ENCODE data around the gene SYNPO.

Gene SYNPO

GRCh38 chr5:150607105-150607504 is 33.4 kb upstream of the SYNPO start:
- DNase-seq (ENCODE audit: low spot score): no peak

GRCh38 chr5:150607991-150608390 is 32.5 kb upstream of the SYNPO start:
- no peak for DNase-seq (ENCODE audit: low spot score)

GRCh38 chr5:150608991-150609390 is 31.5 kb upstream of the SYNPO start:
- DNase-seq (ENCODE audit: low spot score): no peak

GRCh38 chr5:150609843-150610584 is 30.4 kb upstream of the SYNPO start:
- peak; percentile 50 for DNase-seq (ENCODE audit: low spot score)

DNA sequence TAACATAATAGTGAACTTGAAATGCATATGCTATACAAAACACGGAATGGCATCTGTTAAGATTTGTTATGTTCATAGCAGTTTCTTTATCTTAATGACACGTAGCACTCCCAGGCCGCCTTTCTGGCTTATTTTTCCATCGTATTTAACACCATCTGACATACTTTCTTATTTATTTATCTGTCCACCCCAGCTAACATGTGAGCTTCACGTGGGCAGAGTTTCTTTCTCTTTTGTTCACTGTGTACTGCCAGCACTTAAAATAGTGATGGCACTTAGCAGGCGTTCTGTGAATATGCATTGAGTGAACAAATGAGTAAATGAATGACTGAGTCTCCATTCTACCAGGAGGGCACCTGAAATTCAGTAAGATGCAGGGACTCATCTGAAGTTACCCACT is 29.4 kb upstream of the SYNPO start:
- no peak for DNase-seq (ENCODE audit: low spot score)

DNA sequence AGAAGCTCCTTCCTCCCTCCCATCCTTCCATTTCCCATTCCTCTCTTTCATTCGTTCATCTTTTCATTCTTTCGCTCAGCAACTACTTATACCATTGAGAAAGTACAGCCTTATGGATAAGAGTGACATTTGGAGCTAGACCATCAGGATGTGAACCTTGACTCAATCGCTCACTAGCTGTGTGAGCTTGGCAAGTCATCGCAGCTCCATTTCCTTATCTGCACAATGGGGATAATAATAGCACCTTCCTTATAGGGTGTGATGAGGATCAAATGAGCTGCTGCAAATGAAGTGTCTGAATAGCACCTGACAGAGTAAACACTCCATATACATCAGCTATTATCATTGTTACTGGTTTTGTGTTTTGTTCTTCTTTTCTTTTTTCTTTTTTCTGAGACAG is 28.1 kb upstream of the SYNPO start:
- DNase-seq (ENCODE audit: low spot score): no peak

DNA sequence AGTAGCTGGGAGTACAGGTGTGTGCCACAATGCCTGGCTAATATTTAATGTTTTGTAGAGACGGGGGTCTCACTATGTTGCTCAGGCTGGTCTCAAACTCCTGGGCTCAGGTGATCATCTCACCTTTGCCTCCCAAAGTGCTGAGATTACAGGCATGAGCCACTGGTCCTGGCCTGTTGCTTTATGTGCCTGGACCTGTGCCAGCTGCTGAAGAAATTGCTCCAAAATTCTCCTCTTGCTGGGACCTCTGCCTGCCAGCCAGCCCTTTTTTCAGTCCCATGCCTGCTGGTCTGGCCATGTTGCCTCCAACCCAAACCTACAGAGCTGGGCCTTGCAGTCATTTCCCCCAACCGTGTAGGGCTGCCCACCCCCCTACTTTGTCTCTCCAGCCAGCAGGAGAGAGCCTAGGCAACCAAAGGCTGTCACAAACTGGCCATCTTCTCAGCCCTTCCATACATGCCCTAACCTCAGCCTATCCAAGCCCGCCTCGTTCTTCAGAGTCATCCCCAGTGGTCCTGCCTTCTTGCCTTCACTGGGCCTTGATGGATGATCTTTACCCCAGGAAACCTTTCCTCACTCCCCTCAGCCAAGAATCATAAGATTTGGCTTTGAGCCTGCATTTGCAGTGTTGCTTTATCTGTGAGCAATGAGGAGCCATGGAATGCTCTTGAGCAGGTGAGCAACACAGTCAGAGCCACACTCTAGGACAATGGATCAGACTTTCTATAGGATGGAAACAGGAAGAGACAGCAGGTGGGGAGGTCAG is 27.4 kb upstream of the SYNPO start:
- no peak for DNase-seq (ENCODE audit: low spot score)

DNA sequence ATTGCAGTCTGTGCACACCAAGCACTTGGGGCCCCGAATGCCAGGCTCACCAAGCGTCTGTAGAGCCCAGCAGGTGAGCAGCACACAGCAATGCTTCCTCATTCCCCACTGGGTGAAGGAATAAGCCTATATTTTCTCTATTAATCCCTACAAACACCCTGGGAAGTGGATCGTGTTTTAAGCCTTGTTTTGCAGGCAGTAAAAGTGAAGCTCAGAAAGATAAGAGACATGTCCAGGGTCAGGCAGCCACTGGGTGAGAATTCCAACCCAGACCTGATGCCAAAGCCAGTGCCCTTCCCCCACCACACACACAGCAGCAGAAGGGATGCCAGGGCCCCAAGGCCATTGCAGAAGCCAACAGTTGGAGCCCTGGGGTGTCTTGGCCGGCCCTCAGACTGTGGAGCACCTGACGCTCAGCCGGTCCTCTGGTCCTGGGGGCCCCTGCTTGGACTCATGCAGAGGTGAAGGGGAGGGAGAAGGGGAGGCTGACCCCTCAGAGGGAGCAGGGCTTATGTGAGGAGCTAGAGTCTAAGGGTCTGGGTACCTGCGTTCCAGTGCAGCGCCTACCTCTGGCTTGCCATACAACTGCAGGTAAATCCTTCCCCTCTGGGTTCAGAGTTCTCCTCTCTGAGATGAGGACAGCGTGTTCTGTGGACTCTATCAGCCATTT is 26.3 kb upstream of the SYNPO start:
- no peak for DNase-seq (ENCODE audit: low spot score)

GRCh38 chr5:150614661-150615060 is 25.8 kb upstream of the SYNPO start:
- DNase-seq (ENCODE audit: low spot score): no peak

- DNase-seq (ENCODE audit: low spot score): no peak
Measured at GRCh38 chr5:150615141-150615699, 25.2 kb upstream of the SYNPO start.

- DNase-seq (ENCODE audit: low spot score): no peak
Measured at GRCh38 chr5:150616024-150616470, 24.4 kb upstream of the SYNPO start.

- DNase-seq (ENCODE audit: low spot score): no peak
Measured at GRCh38 chr5:150616506-150616905, 24.0 kb upstream of the SYNPO start.

GRCh38 chr5:150618163-150618562 is 22.3 kb upstream of the SYNPO start:
- DNase-seq (ENCODE audit: low spot score): no peak

DNA sequence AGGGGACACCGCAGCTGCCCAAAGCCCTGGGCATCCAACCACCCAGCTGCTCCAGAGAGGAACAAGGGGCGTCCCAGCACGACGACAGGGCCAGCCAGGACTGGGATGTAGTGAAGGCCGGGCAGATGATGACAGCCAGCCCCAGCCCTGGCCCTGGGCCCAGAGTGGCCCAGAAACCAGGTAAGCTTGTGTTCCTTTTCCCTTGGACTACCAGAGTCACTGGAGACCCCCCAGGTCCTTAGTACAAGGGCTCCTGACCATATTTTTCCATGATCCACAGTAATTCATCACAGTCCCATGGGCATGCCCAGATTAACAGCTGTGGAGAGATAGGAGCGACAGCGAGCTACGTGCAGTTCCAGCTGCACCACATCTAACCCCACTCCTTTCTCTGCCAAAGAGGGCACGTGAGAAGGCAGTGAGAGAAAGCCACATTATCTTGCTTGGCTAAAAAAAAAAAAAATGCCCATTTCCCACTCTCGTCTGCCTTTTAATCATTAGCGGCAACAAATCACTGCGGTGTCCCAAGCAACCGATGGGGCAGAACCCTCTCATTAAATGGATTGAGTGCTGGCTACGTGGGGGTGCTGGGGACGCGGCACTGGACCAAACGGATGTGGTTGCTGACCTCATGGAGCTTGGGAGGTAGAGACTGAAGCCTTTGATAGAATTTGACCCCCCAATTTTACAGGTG is 21.7 kb upstream of the SYNPO start:
- no peak for DNase-seq (ENCODE audit: low spot score)

DNA sequence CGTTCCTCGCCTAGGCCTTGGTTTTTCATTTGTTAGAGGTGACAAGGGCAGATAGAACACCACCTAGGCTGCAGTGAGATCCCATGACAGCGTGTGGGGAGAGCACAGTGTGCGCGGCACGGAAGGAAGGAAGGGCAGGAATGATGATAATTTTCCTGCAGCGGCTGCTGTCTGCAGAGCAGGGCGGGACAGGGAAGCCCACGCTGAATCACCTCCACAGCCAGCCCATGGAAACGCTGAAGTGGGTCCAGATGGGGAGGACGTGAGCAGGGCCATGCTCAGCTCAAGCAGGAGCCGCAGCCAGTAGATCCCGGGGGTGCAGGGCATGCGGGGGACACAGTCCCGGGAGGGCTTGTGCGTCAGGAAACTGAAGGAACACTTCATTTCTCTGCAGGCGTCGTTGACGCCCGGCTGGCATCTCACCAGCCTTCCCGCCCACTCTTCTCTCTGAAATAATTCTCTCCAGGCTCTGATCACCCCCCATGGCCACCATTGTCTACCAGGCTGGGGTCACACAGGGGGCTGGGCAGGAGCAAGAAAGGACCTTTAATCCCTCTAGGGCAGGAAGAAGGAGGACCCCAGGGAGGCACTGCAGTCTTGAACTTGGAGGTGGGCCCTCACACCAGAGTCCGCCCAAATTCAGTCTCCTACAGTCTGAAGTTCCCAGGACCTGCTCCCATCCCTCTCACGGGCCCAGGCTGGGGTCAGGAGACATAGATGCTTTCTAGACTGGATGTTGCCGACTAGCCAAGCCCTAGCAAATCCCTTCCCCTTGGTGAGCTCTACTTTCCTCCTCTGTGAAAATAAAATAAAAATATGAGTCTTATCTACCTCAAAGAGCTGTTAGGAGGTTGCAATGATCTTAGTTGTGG is 20.9 kb upstream of the SYNPO start:
- no peak for DNase-seq (ENCODE audit: low spot score)

- no peak for DNase-seq (ENCODE audit: low spot score)
Measured at GRCh38 chr5:150621301-150621700, 19.2 kb upstream of the SYNPO start.

GRCh38 chr5:150622157-150622556 is 18.3 kb upstream of the SYNPO start:
- no peak for DNase-seq (ENCODE audit: low spot score)

- no peak for DNase-seq (ENCODE audit: low spot score)
Measured at GRCh38 chr5:150623152-150623877, 17.1 kb upstream of the SYNPO start.

DNA sequence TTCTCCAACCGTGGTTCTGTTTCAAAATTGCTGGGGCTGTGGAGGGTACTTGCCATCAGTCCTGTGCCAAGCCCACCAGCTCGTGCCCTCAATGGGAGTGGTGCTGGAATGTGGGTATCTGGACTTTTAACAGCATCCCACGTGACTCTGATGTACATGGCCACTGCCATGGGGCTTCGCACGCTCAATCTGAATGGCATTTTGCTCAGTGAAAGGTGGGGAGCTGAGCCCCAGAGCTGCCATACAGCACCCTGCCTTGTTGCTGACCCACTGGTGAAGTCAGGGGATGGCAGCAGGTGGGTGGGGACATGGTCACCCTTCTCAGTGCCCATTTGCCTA is 16.6 kb upstream of the SYNPO start:
- DNase-seq (ENCODE audit: low spot score): no peak

GRCh38 chr5:150624334-150625163 is 15.9 kb upstream of the SYNPO start:
- no peak for DNase-seq (ENCODE audit: low spot score)
